MCF 10A (cell line): ENCODE measurements around the gene SP140. TPM values are rescaled to one million over a fixed set of nuclear protein-coding genes. Genes with fewer than 3 reads are reported as not detected.
A peak's percentile ranks its signal among the peaks of the same experiment; 100 is the strongest.

Source experiments
- BruUV-seq: library from RNA; stranded (reverse); fragments of 400-500 nt; replicated peaks from 2 replicates; lab custom pipeline; 2021; lab: Mats Ljungman, UMichigan
- CTCF ChIA-PET: fragments of 300-600 bp; sonication (Branson Sonifier 250); formaldehyde crosslinking; extraction: SDS; loops from one replicate; lab custom pipeline; 2021; ENCODE audit warnings: antibody characterized with exemption, inconsistent platforms; lab: Yijun Ruan, JAX
- POLR2A ChIA-PET: fragments of 300-600, 350-650 bp; sonication (Branson Sonifier 250); formaldehyde crosslinking; extraction: SDS; loops from one replicate; lab custom pipeline; 2020; ENCODE audit warnings: antibody characterized with exemption, inconsistent platforms; lab: Yijun Ruan, JAX
- DNase-seq: peaks from one replicate; pipeline ENCODE4 v3.0.0-alpha.2; 2018; ENCODE audit not compliant: unreplicated experiment
- H3K27ac Mint-ChIP-seq: one replicate; pipeline ENCODE4 v1.8.0; 2022; ENCODE audit warnings: mild to moderate bottlenecking, low read depth, mixed read lengths; ENCODE audit not compliant: unreplicated experiment
- H3K27me3 Mint-ChIP-seq: one replicate; pipeline ENCODE4 v1.8.0; 2022; ENCODE audit warnings: mixed read lengths; ENCODE audit not compliant: insufficient read depth, unreplicated experiment
- H3K36me3 Mint-ChIP-seq: one replicate; pipeline ENCODE4 v1.8.0; 2022; ENCODE audit warnings: mild to moderate bottlenecking, moderate library complexity, mixed read lengths; ENCODE audit not compliant: insufficient read depth, unreplicated experiment
- H3K4me1 Mint-ChIP-seq: one replicate; pipeline ENCODE4 v1.8.0; 2022; ENCODE audit warnings: mixed read lengths; ENCODE audit not compliant: insufficient read depth, unreplicated experiment
- H3K4me3 Mint-ChIP-seq: one replicate; pipeline ENCODE4 v1.8.0; 2022; ENCODE audit warnings: mild to moderate bottlenecking, moderate library complexity, mixed read lengths; ENCODE audit not compliant: unreplicated experiment
- H3K9me3 Mint-ChIP-seq: one replicate; pipeline ENCODE4 v1.8.0; 2022; ENCODE audit warnings: mixed read lengths; ENCODE audit not compliant: unreplicated experiment
- CTCF ChIP-seq: fragments of 200-600 bp; IDR thresholded peaks from one replicate; pipeline ENCODE4 v1.8.0; 2022; ENCODE audit warnings: antibody characterized with exemption, mild to moderate bottlenecking; ENCODE audit not compliant: unreplicated experiment
- intact Hi-C: fragments of 100-400 bp; cut with micrococcal nuclease; formaldehyde crosslinking; loops from 2 replicates; pipeline ENCODE4 v1.14.1; 2022
- total RNA-seq: library from RNA; stranded (reverse); gene quantifications from 2 replicates; pipeline ENCODE4 v1.2.3, GENCODE V29; 2022

Gene SP140
- total RNA-seq, 1 experiment from 2014 or later = not detected

- no peak for TF ChIP-seq CTCF
- POLR2A ChIA-PET = no interaction called here
- peaks cover 15% of the 10 kb centered on the region for H3K4me1 Mint-ChIP-seq
- H3K4me3 Mint-ChIP-seq = no peak overlapping the region
- CTCF ChIA-PET = interaction anchor here (0.7 kb wide), 1 partner anchor 481 kb away, joined by 3 read pairs; no protein-coding TSS in a partner anchor
- no peaks in the 10 kb centered on the region for H3K27me3 Mint-ChIP-seq
- no TSS peak for BruUV-seq
- intact Hi-C loops = loop anchor here (5.0 kb wide), 2 partner anchors 92 to 103 kb away; partner anchors contain the start of gene SP100
- no peak overlapping the region for H3K27ac Mint-ChIP-seq
- no peak for DNase-seq
- H3K36me3 Mint-ChIP-seq = peaks cover 9% of the 10 kb centered on the region
- H3K9me3 Mint-ChIP-seq = no peaks in the 10 kb centered on the region
Observed at GRCh38 chr2:230325316-230326243, 100.0 kb downstream of the SP140 start.

GRCh38 chr2:230326453-230327417 is 101.2 kb downstream of the SP140 start, which contains the start of gene SP140L:
TSS of gene SP140L (plus strand) at chr2:230327193. CDS start at chr2:230327270, 77 bp downstream.
- TSS peak; percentile 79 for BruUV-seq
- peaks cover 9% of the 10 kb centered on the region for H3K36me3 Mint-ChIP-seq

GRCh38 chr2:230327418-230328154 is 102.0 kb downstream of the SP140 start:
- peaks cover 15% of the 10 kb centered on the region for H3K4me1 Mint-ChIP-seq
- intact Hi-C loops = loop anchor here (5.0 kb wide), 2 partner anchors 90 to 105 kb away; partner anchors contain the start of gene SP100
- no peak for TF ChIP-seq CTCF
- CTCF ChIA-PET = interaction anchor here (0.6 kb wide), 1 partner anchor 486 kb away, joined by 4 read pairs; no protein-coding TSS in a partner anchor
- H3K4me3 Mint-ChIP-seq = peak overlapping the region; percentile 88
- no peaks in the 10 kb centered on the region for H3K9me3 Mint-ChIP-seq
- no peaks in the 10 kb centered on the region for H3K27me3 Mint-ChIP-seq
- peak; percentile 34 for DNase-seq
- H3K36me3 Mint-ChIP-seq = peaks cover 15% of the 10 kb centered on the region
- TSS peak; percentile 63 for BruUV-seq
- peak overlapping the region; percentile 97 for H3K27ac Mint-ChIP-seq
- POLR2A ChIA-PET = interaction anchor here (0.5 to 3.8 kb wide), 17 partner anchors 9 to 471 kb away, joined by 3 to 24 read pairs (median 4); partner anchors contain the start of genes FBXO36, SP100, SP110 and TRIP12

More at GRCh38 chr2:230326453-230327417, 101.2 kb downstream of the SP140 start, which contains the start of gene SP140L:
- ChIA-PET POLR2A (interaction anchor here (0.7 to 3.8 kb wide), 17 partner anchors 9 to 472 kb away, joined by 3 to 24 read pairs (median 4); partner anchors contain the start of genes FBXO36, SP100, SP110 and TRIP12), CTCF (interaction anchor here (0.6 kb wide), 1 partner anchor 487 kb away, joined by 4 read pairs; no protein-coding TSS in a partner anchor)
- intact Hi-C loops = loop anchor here (5.0 kb wide), 2 partner anchors 91 to 104 kb away; partner anchors contain the start of gene SP100
- TF ChIP-seq CTCF = no peak
- Mint-ChIP-seq H3K4me1 (peaks cover 15% of the 10 kb centered on the region), H3K27me3 (no peaks in the 10 kb centered on the region), H3K9me3 (no peaks in the 10 kb centered on the region), H3K27ac (peak within 1 kb of the TSS; percentile 97), H3K4me3 (peak within 1 kb of the TSS; percentile 88)
- peak; percentile 80 for DNase-seq
